Activated CD8-positive, alpha-beta memory T cell treated with anti-CD3 and anti-CD28 coated beads, Interleukin-2, amount 10 ng/mL, durations not matched to agents 7 days and 5 days (primary cell): ENCODE data around the gene SH3RF2. TPM values are rescaled to one million over a fixed set of nuclear protein-coding genes. Genes with fewer than 3 reads are reported as not detected.
"Not testable (repeated sequence)": the region's sequence is repeated elsewhere in the genome, so short reads cannot be mapped to it uniquely, and the experiment has no call there.

Experiments
- ATAC-seq: fragments of 150-1000 bp; cut with Tn5 transposase; one replicate; pipeline ENCODE4 v1.10.0; 2021; ENCODE audit warnings: moderate library complexity
- CTCF ChIA-PET: fragments of 350-600 bp; sonication (Branson Sonifier 250); formaldehyde crosslinking; loops from one replicate; lab custom pipeline; 2021; ENCODE audit warnings: antibody characterized with exemption; lab: Charles Lee
- DNase-seq: peaks from one replicate; pipeline ENCODE4 v3.0.0-alpha.2; 2020
- H3K27ac Mint-ChIP-seq: one replicate; pipeline ENCODE4 v1.8.0; 2021; ENCODE audit warnings: mild to moderate bottlenecking, mixed read lengths
- H3K27me3 Mint-ChIP-seq: one replicate; pipeline ENCODE4 v1.8.0; 2021; ENCODE audit warnings: mixed read lengths
- H3K36me3 Mint-ChIP-seq: one replicate; pipeline ENCODE4 v1.8.0; 2021; ENCODE audit warnings: mild to moderate bottlenecking, mixed read lengths
- H3K4me1 Mint-ChIP-seq: one replicate; pipeline ENCODE4 v1.8.0; 2021; ENCODE audit warnings: mixed read lengths
- H3K4me3 Mint-ChIP-seq: one replicate; pipeline ENCODE4 v1.8.0; 2021; ENCODE audit warnings: mild to moderate bottlenecking, moderate library complexity, mixed read lengths
- H3K9me3 Mint-ChIP-seq: one replicate; pipeline ENCODE4 v1.8.0; 2022; ENCODE audit warnings: low read depth, mixed read lengths
- total RNA-seq, 2 experiments: library from RNA; stranded (reverse); gene quantifications; one replicate each; pipeline ENCODE4 v1.2.3, GENCODE V29; 2021

Gene SH3RF2
- total RNA-seq, 2 experiments from 2014 or later: 0.12 TPM; not detected in 1

- H3K9me3 Mint-ChIP-seq: no peaks in the 10 kb centered on the region
- no peak overlapping the region for H3K27ac Mint-ChIP-seq
- H3K4me3 Mint-ChIP-seq: no peak overlapping the region
- ATAC-seq (no peak), DNase-seq (no peak)
- peaks cover 1% of the 10 kb centered on the region for H3K36me3 Mint-ChIP-seq
- H3K27me3 Mint-ChIP-seq: no peaks in the 10 kb centered on the region
- CTCF ChIA-PET: no interaction called here
- peaks cover 4% of the 10 kb centered on the region for H3K4me1 Mint-ChIP-seq
These were observed 151.7 kb downstream of the SH3RF2 start for GRCh38 chr5:146088098-146088497.

- Mint-ChIP-seq H3K4me3 (no peak overlapping the region), H3K27me3 (no peaks in the 10 kb centered on the region), H3K27ac (no peak overlapping the region), H3K9me3 (no peaks in the 10 kb centered on the region), H3K36me3 (no peaks in the 10 kb centered on the region), H3K4me1 (no peaks in the 10 kb centered on the region)
- ATAC-seq (no peak), DNase-seq (no peak)
- CTCF ChIA-PET: no interaction called here
These were observed 152.9 kb downstream of the SH3RF2 start for GRCh38 chr5:146089287-146089686.

GRCh38 chr5:146091881-146092280 lies 155.5 kb downstream of the SH3RF2 start:
- H3K4me3 Mint-ChIP-seq: no peak overlapping the region
- peaks cover 1% of the 10 kb centered on the region for H3K36me3 Mint-ChIP-seq
- H3K4me1 Mint-ChIP-seq: no peaks in the 10 kb centered on the region
- no peak for DNase-seq
- H3K27ac Mint-ChIP-seq: no peak overlapping the region
- ATAC-seq: no peak
- CTCF ChIA-PET: no interaction called here
- no peaks in the 10 kb centered on the region for H3K27me3 Mint-ChIP-seq
- H3K9me3 Mint-ChIP-seq: no peaks in the 10 kb centered on the region

- peaks cover 3% of the 10 kb centered on the region for H3K36me3 Mint-ChIP-seq
- H3K9me3 Mint-ChIP-seq: no peaks in the 10 kb centered on the region
- DNase-seq (no peak), ATAC-seq (no peak)
- H3K4me1 Mint-ChIP-seq: no peaks in the 10 kb centered on the region
- no peak overlapping the region for H3K4me3 Mint-ChIP-seq
- no peaks in the 10 kb centered on the region for H3K27me3 Mint-ChIP-seq
- no peak overlapping the region for H3K27ac Mint-ChIP-seq
- CTCF ChIA-PET: no interaction called here
These were observed 161.7 kb downstream of the SH3RF2 start for GRCh38 chr5:146098047-146098446.

GRCh38 chr5:146101646-146102045 lies 165.3 kb downstream of the SH3RF2 start:
- DNase-seq (no peak), ATAC-seq (no peak)
- CTCF ChIA-PET: interaction anchor here (0.7 kb wide), 1 partner anchor 32 kb away, joined by 3 read pairs; no protein-coding TSS in a partner anchor
- Mint-ChIP-seq H3K36me3 (peaks cover 11% of the 10 kb centered on the region), H3K9me3 (no peaks in the 10 kb centered on the region), H3K4me1 (no peaks in the 10 kb centered on the region), H3K27me3 (no peaks in the 10 kb centered on the region), H3K27ac (no peak overlapping the region), H3K4me3 (no peak overlapping the region)

- no peak for ATAC-seq
- CTCF ChIA-PET: no interaction called here
- no peak overlapping the region for H3K4me3 Mint-ChIP-seq
- H3K27ac Mint-ChIP-seq: no peak overlapping the region
- H3K27me3 Mint-ChIP-seq: no peaks in the 10 kb centered on the region
- peaks cover 11% of the 10 kb centered on the region for H3K36me3 Mint-ChIP-seq
- no peak for DNase-seq
- H3K9me3 Mint-ChIP-seq: no peaks in the 10 kb centered on the region
- no peaks in the 10 kb centered on the region for H3K4me1 Mint-ChIP-seq
These were observed 167.2 kb downstream of the SH3RF2 start for GRCh38 chr5:146103594-146103993.

- H3K4me3 Mint-ChIP-seq: no peak within 1 kb of the TSS
- peaks cover 9% of the 10 kb centered on the region for H3K36me3 Mint-ChIP-seq
- CTCF ChIA-PET: no interaction called here
- ATAC-seq: no peak
- no peaks in the 10 kb centered on the region for H3K4me1 Mint-ChIP-seq
- DNase-seq: no peak
- no peak within 1 kb of the TSS for H3K27ac Mint-ChIP-seq
- no peaks in the 10 kb centered on the region for H3K9me3 Mint-ChIP-seq
- no peaks in the 10 kb centered on the region for H3K27me3 Mint-ChIP-seq
These were observed 169.1 kb downstream of the SH3RF2 start, which contains the start of gene PLAC8L1 for GRCh38 chr5:146105477-146105876. PLAC8L1 (minus strand) TSS chr5:146105577; CDS start chr5:146104311, 1,266 bp downstream.

GRCh38 chr5:146107901-146108300 lies 171.5 kb downstream of the SH3RF2 start:
- ATAC-seq (no peak), DNase-seq (no peak)
- H3K27me3 Mint-ChIP-seq: no peaks in the 10 kb centered on the region
- H3K27ac Mint-ChIP-seq: no peak overlapping the region
- CTCF ChIA-PET: no interaction called here
- no peaks in the 10 kb centered on the region for H3K9me3 Mint-ChIP-seq
- peaks cover 16% of the 10 kb centered on the region for H3K36me3 Mint-ChIP-seq
- H3K4me1 Mint-ChIP-seq: no peaks in the 10 kb centered on the region
- no peak overlapping the region for H3K4me3 Mint-ChIP-seq

- H3K9me3 Mint-ChIP-seq, H3K4me3 Mint-ChIP-seq, H3K4me1 Mint-ChIP-seq, DNase-seq, H3K27me3 Mint-ChIP-seq, CTCF ChIA-PET, H3K27ac Mint-ChIP-seq, ATAC-seq: not testable (repeated sequence)
- peaks cover 17% of the 10 kb centered on the region for H3K36me3 Mint-ChIP-seq
These were observed 172.5 kb downstream of the SH3RF2 start for GRCh38 chr5:146108870-146109269.

- Mint-ChIP-seq H3K9me3 (no peaks in the 10 kb centered on the region), H3K36me3 (peaks cover 18% of the 10 kb centered on the region), H3K4me3 (no peak overlapping the region), H3K27me3 (no peaks in the 10 kb centered on the region), H3K4me1 (no peaks in the 10 kb centered on the region), H3K27ac (no peak overlapping the region)
- no peak for DNase-seq
- CTCF ChIA-PET: no interaction called here
- ATAC-seq: no peak
These were observed 173.0 kb downstream of the SH3RF2 start for GRCh38 chr5:146109379-146109778.

GRCh38 chr5:146111409-146111808 lies 175.0 kb downstream of the SH3RF2 start:
- Mint-ChIP-seq H3K27me3 (no peaks in the 10 kb centered on the region), H3K27ac (no peak overlapping the region), H3K4me3 (no peak overlapping the region), H3K4me1 (no peaks in the 10 kb centered on the region), H3K36me3 (peaks cover 16% of the 10 kb centered on the region), H3K9me3 (no peaks in the 10 kb centered on the region)
- DNase-seq (no peak), ATAC-seq (no peak)
- CTCF ChIA-PET: no interaction called here

GRCh38 chr5:146112476-146112875 lies 176.1 kb downstream of the SH3RF2 start:
- ATAC-seq: no peak
- no peaks in the 10 kb centered on the region for H3K27me3 Mint-ChIP-seq
- peaks cover 21% of the 10 kb centered on the region for H3K36me3 Mint-ChIP-seq
- CTCF ChIA-PET: interaction anchor here (1.4 to 1.7 kb wide), 2 partner anchors 9 to 18 kb away, joined by 3 to 4 read pairs; no protein-coding TSS in a partner anchor
- no peak overlapping the region for H3K27ac Mint-ChIP-seq
- H3K4me1 Mint-ChIP-seq: no peaks in the 10 kb centered on the region
- H3K9me3 Mint-ChIP-seq: no peaks in the 10 kb centered on the region
- no peak for DNase-seq
- H3K4me3 Mint-ChIP-seq: no peak overlapping the region
